Activated T-cell treated with anti-CD3 and anti-CD28 coated beads, Interleukin-2, amount 50 U/mL, for 72 hours (primary cell): ENCODE results near the gene NDUFB10. TPM values are rescaled to one million over a fixed set of nuclear protein-coding genes. Genes with fewer than 3 reads are reported as not detected.

Experiments used
- ATAC-seq, 2 donors: fragments of 150-1000 bp; cut with Tn5 transposase; replicated peaks in 1 of 2; 2 replicates each; pipeline ENCODE4 v1.10.0; 2021; ENCODE audit warnings: moderate library complexity in 2 of 2, mild to moderate bottlenecking in 1 of 2
- DNase-seq, 2 donors: peaks; one replicate each; pipeline ENCODE4 v3.0.0; 2021 to 2022; ENCODE audit warnings: mixed read lengths in 1 of 2
- H3K27ac Mint-ChIP-seq: one replicate; pipeline ENCODE4 v1.8.0; 2022; ENCODE audit warnings: mild to moderate bottlenecking, moderate library complexity, mixed read lengths
- H3K27me3 Mint-ChIP-seq: one replicate; pipeline ENCODE4 v1.8.0; 2022; ENCODE audit warnings: low read depth, mixed read lengths
- H3K36me3 Mint-ChIP-seq, 2 donors: one replicate each; pipeline ENCODE4 v1.8.0; 2022; ENCODE audit warnings: mixed read lengths in 2 of 2, mild to moderate bottlenecking in 1 of 2; ENCODE audit not compliant: insufficient read depth in 2 of 2
- H3K4me1 Mint-ChIP-seq: one replicate; pipeline ENCODE4 v1.8.0; 2022; ENCODE audit warnings: low read depth, mixed read lengths
- H3K4me3 Mint-ChIP-seq, 2 donors: one replicate each; pipeline ENCODE4 v1.8.0; 2022; ENCODE audit warnings: mild to moderate bottlenecking in 2 of 2, mixed read lengths in 2 of 2, moderate library complexity in 2 of 2
- H3K9me3 Mint-ChIP-seq, 2 donors: one replicate each; pipeline ENCODE4 v1.8.0; 2022; ENCODE audit warnings: mixed read lengths in 2 of 2
- total RNA-seq, 2 donors: library from RNA; stranded (reverse); gene quantifications; one replicate each; pipeline ENCODE4 v1.2.3, GENCODE V29; 2022

The NDUFB10 gene
- total RNA-seq, 2 donors from 2014 or later: 69.3 to 98.3 TPM

DNA sequence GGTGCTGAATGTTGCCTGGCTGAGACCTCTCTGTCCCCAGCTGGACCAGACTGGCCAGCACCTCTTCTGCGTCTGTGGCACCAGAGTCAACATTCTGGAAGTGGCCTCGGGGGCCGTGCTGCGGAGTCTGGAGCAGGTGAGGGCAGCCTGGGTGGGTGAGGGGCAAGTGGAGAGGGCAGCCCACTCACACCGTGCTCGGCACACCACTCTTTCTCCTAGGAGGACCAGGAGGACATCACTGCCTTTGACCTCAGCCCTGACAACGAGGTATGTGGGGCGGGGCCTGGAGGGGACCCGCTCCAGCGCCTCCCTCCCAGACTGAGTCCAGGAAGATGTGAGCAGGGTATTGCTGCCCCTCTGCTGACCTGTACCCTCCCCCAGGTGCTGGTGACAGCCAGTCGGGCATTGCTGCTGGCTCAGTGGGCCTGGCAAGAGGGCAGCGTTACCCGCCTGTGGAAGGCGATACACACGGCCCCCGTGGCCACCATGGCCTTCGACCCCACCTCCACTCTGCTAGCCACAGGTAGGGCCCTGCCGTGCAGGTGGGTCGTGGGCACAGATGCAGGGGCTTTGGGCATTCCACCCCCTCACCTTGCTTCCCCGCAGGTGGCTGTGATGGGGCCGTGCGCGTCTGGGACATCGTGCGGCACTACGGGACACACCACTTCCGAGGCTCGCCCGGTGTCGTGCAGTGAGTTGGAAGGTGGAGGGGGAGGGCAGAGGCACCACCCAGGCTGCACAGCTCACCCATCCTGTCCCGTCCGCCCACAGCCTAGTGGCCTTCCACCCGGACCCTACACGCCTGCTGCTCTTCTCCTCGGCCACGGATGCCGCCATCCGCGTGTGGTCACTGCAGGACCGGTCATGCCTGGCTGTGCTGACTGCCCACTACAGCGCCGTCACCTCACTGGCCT is 15.1 kb downstream of the NDUFB10 start:
- H3K4me3 Mint-ChIP-seq: peak overlapping the region in 1 of 2 donors; percentile 8
- H3K27me3 Mint-ChIP-seq: no peaks in the 10 kb centered on the region
- H3K4me1 Mint-ChIP-seq: peaks cover 33% of the 10 kb centered on the region
- ATAC-seq (no peak), DNase-seq (no peak)
- peaks cover 4 to 6% of the 10 kb centered on the region in 2 donors for H3K36me3 Mint-ChIP-seq
- no peak overlapping the region for H3K27ac Mint-ChIP-seq
- H3K9me3 Mint-ChIP-seq: no peaks in the 10 kb centered on the region

DNA sequence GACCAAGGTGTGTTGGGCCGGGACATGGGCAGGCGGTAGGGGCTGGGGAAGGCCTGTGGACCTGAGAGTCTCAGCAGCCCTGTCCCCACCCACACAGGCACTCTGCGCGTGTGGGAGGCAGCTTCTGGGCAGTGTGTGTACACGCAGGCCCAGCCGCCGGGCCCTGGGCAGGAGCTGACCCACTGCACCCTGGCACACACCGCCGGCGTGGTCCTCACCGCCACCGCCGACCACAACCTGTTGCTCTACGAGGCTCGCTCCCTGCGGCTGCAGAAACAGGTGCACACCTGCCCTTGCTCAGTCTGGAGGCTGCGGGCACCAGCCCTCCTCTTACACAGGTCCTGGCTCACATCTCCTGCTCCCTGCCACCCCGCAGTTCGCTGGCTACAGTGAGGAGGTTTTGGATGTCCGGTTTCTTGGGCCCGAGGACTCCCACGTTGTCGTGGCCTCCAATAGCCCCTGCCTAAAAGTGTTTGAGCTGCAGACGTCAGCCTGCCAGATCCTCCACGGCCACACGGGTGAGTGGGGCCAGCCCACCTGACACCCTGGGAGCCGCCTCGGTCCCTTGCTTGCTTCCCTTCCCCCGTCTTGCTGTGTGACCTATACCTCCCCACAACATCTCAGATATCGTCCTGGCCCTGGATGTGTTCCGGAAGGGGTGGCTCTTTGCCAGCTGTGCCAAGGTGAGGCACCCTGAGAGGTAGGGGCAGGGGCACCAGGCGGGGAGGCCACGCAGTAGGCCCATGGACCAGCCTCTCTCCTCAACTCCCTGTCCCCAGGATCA is 16.3 kb downstream of the NDUFB10 start:
- H3K4me3 Mint-ChIP-seq: no peak overlapping the region
- no peaks in the 10 kb centered on the region for H3K27me3 Mint-ChIP-seq
- ATAC-seq (no peak), DNase-seq (no peak)
- H3K4me1 Mint-ChIP-seq: peaks cover 32% of the 10 kb centered on the region
- no peaks in the 10 kb centered on the region for H3K9me3 Mint-ChIP-seq
- H3K36me3 Mint-ChIP-seq: peaks cover 4 to 6% of the 10 kb centered on the region in 2 donors
- H3K27ac Mint-ChIP-seq: no peak overlapping the region

DNA sequence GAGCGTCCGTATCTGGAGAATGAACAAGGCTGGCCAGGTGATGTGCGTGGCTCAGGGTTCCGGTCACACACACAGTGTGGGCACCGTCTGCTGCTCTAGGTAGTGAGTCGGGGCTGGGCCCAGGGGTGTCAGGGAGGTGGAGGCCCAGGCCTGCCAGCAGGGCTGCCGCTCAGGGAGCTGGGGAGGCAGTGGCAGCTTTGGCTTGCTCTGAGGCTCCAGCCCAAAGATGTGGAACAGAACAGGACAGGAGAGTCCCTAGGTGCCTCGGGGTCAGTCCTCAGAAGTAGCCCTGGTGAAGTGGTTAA is 16.8 kb downstream of the NDUFB10 start:
- H3K4me3 Mint-ChIP-seq: no peak overlapping the region
- H3K27me3 Mint-ChIP-seq: peaks cover 5% of the 10 kb centered on the region
- H3K27ac Mint-ChIP-seq: no peak overlapping the region
- ATAC-seq (no peak), DNase-seq (no peak)
- H3K4me1 Mint-ChIP-seq: peaks cover 30% of the 10 kb centered on the region
- no peaks in the 10 kb centered on the region for H3K9me3 Mint-ChIP-seq
- H3K36me3 Mint-ChIP-seq: peaks cover 4 to 6% of the 10 kb centered on the region in 2 donors

DNA sequence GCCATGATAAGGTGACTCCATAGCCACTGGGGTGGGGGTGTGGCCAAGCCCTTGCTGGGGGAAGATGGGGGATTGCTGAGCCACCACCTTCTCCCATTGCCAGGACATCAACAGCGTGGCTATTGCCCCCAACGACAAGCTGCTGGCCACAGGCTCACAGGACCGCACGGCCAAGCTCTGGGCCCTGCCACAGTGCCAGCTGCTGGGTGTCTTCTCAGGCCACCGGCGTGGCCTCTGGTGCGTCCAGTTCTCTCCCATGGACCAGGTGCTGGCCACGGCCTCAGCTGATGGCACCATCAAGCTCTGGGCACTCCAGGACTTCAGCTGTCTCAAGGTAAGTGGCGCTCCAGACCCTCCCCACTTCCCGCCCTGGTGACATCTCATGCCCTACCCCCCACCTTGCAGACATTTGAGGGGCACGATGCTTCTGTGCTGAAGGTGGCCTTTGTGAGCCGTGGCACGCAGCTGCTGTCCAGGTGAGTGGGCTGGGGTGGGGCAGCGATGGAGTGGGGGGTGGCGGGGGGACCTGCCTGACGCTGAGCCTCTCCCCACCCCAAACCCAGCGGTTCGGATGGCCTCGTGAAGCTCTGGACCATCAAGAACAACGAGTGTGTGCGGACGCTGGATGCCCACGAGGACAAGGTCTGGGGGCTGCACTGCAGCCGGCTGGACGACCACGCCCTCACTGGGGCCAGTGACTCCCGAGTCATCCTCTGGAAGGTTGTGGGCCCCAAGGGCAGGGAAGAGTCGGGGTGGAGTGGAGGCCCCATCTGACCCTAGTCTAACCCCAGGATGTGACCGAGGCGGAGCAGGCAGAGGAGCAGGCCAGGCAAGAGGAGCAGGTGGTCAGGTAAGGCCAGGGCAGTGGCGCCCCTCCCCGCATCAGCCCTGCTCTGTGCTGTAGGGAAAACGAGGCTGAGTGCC is 17.9 kb downstream of the NDUFB10 start:
- H3K36me3 Mint-ChIP-seq: peaks cover 0 to 2% of the 10 kb centered on the region in 2 donors
- no peak overlapping the region for H3K4me3 Mint-ChIP-seq
- no peak for DNase-seq
- no peak for ATAC-seq
- peaks cover 15% of the 10 kb centered on the region for H3K27me3 Mint-ChIP-seq
- no peaks in the 10 kb centered on the region for H3K9me3 Mint-ChIP-seq
- no peak overlapping the region for H3K27ac Mint-ChIP-seq
- H3K4me1 Mint-ChIP-seq: peaks cover 28% of the 10 kb centered on the region

DNA sequence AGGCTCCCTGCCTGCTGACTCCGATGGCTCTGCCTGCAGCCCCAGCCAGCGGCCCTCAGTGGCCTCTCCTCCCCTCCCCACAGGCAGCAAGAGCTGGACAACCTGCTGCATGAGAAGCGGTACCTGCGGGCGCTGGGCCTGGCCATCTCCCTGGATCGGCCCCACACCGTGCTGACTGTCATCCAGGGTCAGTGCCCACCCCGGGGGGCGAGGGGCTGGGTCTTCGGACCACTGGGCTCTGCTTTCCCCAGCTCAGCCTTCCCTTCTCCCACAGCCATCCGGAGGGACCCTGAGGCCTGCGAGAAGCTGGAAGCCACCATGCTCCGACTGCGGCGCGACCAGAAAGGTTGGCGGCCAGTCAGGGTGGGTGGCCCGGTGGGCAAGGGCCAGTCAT is 18.5 kb downstream of the NDUFB10 start:
- no peak overlapping the region for H3K27ac Mint-ChIP-seq
- H3K9me3 Mint-ChIP-seq: no peaks in the 10 kb centered on the region
- H3K4me1 Mint-ChIP-seq: peaks cover 30% of the 10 kb centered on the region
- peaks cover 0 to 2% of the 10 kb centered on the region in 2 donors for H3K36me3 Mint-ChIP-seq
- peaks cover 22% of the 10 kb centered on the region for H3K27me3 Mint-ChIP-seq
- DNase-seq (no peak), ATAC-seq (no peak)
- H3K4me3 Mint-ChIP-seq: no peak overlapping the region

DNA sequence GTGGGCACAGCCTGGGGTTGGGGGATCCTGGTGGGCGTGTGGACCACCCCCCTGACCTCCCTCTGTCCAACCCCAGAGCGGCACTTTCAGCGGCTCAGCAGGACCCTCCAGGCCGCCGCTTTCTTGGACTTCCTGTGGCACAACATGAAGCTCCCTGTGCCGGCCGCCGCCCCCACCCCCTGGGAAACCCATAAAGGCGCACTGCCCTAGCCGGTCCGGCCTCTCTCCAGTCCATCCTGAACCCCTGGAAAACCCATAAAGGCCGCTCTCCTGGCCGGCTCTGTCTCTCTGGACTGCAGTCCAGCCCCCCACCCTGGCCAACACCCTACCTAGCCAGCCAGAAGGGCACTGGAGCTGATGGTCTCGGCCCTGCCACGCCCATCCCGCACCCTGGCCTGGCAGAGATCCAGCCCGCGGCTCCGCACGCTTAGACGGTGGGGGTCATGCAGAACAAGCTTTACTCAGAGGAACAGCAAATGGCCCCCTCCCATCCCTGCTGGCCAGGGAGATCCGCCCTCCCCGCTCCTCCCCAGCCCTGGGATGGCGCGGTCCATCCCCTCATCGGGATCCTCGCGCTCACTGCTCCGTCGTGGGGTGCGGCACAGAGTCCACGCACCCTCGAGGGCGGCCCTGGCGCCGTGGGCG is 19.3 kb downstream of the NDUFB10 start:
- Mint-ChIP-seq H3K9me3 (no peaks in the 10 kb centered on the region), H3K4me3 (no peak overlapping the region), H3K27me3 (peaks cover 28% of the 10 kb centered on the region), H3K4me1 (peaks cover 28% of the 10 kb centered on the region), H3K27ac (no peak overlapping the region), H3K36me3 (peaks cover 0 to 2% of the 10 kb centered on the region in 2 donors)
- ATAC-seq (no peak), DNase-seq (no peak)

DNA sequence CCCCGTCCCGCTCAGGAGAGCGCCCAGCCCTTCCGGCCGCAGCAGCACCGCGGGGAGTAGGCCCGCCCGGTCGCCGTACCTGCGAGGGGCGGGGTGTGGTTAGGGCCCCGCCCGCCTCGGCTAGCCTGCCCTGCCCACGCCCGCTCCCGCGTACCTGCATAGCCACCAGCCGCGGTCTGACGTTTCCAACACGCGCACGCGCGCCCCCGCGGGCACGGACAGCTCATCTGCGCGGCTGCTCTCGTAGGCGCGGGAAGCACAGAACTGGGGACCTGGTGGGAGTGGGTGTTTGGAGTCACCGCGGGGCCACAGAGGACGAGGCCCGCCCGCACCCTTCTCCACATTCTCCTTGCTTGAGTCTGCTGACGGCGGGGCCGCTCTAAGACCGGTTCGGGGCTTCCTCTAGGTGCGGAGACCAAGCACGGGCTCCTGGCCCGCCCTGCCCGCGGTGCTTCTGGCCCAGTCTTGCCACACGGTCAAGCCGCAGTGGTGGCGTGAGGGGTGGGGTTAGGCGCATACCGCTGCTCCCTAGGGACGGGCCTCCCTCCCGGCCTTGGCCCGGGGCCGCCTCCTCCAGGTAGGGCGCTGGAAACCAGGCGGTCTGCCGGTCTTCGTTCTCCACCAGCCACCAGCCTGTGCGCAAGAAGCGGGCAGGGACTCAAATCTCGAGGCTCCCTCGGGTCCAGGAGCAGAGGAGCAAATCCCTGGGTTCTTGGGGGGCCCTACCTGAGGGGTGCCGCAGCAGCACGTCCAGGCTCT is 20.1 kb downstream of the NDUFB10 start:
- H3K9me3 Mint-ChIP-seq: no peaks in the 10 kb centered on the region
- peaks cover 23% of the 10 kb centered on the region for H3K4me1 Mint-ChIP-seq
- no peak overlapping the region for H3K4me3 Mint-ChIP-seq
- peaks cover 28% of the 10 kb centered on the region for H3K27me3 Mint-ChIP-seq
- peaks cover 0 to 2% of the 10 kb centered on the region in 2 donors for H3K36me3 Mint-ChIP-seq
- no peak overlapping the region for H3K27ac Mint-ChIP-seq
- DNase-seq (peak in 1 of 2 donors; percentile 31), ATAC-seq (no peak)

DNA sequence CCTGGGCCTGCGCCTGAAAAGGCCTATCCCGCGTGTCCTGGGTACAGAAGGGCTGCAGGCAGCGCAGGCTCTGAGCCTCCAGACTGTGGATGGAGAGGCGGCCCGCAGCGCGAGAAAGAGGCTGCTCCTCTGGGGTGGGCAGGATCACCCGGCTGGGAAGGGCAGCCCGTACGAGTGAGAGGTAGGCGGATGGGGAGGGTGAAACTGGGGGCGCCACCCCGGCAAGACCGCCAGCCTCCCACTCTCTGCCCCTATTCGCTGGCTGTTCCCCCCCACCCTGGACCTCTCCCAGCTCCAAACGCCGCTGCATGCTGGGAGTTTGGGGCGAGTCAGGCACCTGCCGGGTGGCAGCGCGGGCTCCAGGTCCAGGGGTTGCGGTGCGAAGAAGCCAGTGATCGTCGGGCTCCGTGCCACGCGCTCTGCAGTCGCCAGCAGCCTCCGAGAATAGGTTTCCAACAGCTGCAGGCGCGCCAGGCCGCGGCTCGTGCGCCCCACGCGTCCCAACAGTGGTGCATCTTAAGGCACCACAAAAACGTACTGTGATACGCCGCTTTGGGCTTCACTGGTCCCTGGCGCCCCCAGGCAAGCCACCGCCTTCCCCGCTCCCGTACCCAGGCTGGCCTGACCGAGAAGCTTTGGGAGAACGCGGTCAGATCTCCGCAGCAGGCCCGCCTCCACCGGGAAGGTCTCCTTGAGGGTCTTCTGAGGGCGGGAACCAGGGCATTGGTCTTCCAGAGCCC is 20.9 kb downstream of the NDUFB10 start:
- Mint-ChIP-seq H3K4me1 (peaks cover 30% of the 10 kb centered on the region), H3K36me3 (peaks cover 0 to 2% of the 10 kb centered on the region in 2 donors), H3K27me3 (peaks cover 28% of the 10 kb centered on the region), H3K27ac (no peak overlapping the region), H3K4me3 (no peak overlapping the region), H3K9me3 (no peaks in the 10 kb centered on the region)
- DNase-seq: no peak
- ATAC-seq: no peak

DNA sequence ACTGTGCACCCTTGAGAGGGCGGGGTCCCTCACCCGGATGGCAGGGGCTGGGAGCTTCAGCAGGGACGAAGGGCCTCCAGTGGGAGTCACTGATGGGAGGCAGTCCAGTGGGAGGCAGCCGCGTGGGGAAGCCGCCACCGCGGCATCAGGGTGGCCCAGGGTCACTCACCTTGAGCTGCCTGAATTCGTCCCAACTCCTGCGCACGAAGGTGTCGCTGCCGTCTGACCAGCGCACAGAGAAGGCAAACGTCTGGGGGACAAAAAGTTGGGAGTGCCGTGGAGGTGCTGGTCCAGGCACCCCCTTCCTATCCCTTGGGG is 21.4 kb downstream of the NDUFB10 start:
- H3K27me3 Mint-ChIP-seq: peaks cover 28% of the 10 kb centered on the region
- H3K27ac Mint-ChIP-seq: no peak overlapping the region
- H3K9me3 Mint-ChIP-seq: no peaks in the 10 kb centered on the region
- H3K4me3 Mint-ChIP-seq: no peak overlapping the region
- ATAC-seq: no peak
- H3K36me3 Mint-ChIP-seq: peaks cover 0 to 2% of the 10 kb centered on the region in 2 donors
- DNase-seq: no peak
- peaks cover 32% of the 10 kb centered on the region for H3K4me1 Mint-ChIP-seq

DNA sequence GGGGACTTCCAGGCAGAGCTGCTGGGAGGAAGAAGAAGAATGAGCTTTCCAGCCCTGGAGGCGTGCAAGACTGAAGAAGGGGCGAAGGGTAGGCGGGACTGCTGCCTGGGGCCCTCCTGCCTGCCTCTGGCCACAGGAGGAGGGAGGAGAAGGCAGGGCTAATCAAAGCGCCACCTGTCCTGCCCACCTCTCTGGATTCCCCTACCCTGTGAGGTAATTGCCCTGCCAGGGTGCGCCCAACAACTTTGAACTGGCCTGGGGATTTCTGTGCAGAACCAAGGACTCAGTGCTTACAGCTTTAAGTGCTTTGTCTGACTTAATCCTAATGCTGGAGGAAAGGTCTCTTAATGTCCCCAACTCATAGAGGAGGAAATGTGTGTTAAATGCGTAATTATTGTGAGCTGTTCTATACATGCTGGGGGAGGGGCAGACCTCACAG is 22.1 kb downstream of the NDUFB10 start, which contains the start of gene NOXO1:
Gene NOXO1 (minus strand): TSS at position 72 of the 439 bp plus-strand sequence. CDS start 290 bp downstream, outside the sequence.
- peak within 1 kb of the TSS in 1 of 2 donors; percentile 89 for H3K4me3 Mint-ChIP-seq
- peaks cover 28% of the 10 kb centered on the region for H3K27me3 Mint-ChIP-seq
- no peak within 1 kb of the TSS for H3K27ac Mint-ChIP-seq
- peaks cover 32% of the 10 kb centered on the region for H3K4me1 Mint-ChIP-seq
- ATAC-seq: peak in 1 of 2 donors; percentile 11
- no peaks in the 10 kb centered on the region for H3K9me3 Mint-ChIP-seq
- no peak for DNase-seq
- peaks cover 2% of the 10 kb centered on the region in 2 donors for H3K36me3 Mint-ChIP-seq

DNA sequence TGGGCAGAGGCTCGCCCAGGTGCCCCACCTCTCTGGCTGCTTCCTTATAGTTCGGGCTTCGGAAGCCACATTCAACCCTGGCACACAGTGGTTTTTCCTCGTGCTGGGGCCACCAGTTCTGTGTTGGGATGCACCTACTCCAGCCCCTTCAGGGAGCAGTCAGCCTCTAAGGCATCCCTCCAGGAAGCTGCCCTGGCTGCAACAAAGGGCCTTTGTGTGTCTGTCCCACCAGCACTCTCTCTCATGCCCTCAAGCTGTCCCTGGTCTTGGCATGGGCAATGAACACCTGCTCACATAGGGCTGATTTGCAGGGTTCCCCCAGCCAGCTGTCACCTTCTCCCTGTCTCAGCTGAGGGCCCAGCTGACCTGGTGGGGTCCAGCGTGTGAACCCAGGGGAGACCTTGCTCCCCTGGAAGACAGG is 22.7 kb downstream of the NDUFB10 start:
- Mint-ChIP-seq H3K4me1 (peaks cover 32% of the 10 kb centered on the region), H3K9me3 (no peaks in the 10 kb centered on the region), H3K36me3 (peaks cover 2 to 4% of the 10 kb centered on the region in 2 donors), H3K4me3 (no peak overlapping the region), H3K27me3 (peaks cover 28% of the 10 kb centered on the region), H3K27ac (no peak overlapping the region)
- DNase-seq (no peak), ATAC-seq (no peak)
